Measurements from ENCODE around the gene SLC9C1. TPM values are rescaled to one million over a fixed set of nuclear protein-coding genes. Genes with fewer than 3 reads are reported as not detected.

The SLC9C1 gene
- total RNA-seq, 1 donor from 2014 or later = 1.3 TPM

DNA sequence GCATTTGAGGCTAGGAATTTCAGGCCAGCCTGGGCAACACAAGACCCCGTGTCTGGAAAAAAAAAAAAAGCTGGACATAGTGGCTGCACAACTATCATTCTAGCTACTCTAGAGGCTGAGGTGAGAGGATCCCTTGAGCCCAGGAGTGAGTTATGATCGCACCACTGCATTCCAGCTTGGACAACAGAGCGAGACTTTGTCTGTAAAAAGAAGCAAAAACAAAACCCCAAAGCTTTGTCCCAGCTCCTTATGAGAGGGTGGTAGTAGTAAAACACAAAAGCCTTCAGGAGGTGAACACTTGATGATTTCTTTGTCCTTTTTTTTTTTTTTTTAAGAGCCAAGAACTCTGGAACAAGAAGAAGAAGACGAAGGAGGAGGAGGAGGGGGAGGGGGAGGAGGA, 37.8 kb upstream of the SLC9C1 start:
- TF ChIP-seq, protein P1, sequence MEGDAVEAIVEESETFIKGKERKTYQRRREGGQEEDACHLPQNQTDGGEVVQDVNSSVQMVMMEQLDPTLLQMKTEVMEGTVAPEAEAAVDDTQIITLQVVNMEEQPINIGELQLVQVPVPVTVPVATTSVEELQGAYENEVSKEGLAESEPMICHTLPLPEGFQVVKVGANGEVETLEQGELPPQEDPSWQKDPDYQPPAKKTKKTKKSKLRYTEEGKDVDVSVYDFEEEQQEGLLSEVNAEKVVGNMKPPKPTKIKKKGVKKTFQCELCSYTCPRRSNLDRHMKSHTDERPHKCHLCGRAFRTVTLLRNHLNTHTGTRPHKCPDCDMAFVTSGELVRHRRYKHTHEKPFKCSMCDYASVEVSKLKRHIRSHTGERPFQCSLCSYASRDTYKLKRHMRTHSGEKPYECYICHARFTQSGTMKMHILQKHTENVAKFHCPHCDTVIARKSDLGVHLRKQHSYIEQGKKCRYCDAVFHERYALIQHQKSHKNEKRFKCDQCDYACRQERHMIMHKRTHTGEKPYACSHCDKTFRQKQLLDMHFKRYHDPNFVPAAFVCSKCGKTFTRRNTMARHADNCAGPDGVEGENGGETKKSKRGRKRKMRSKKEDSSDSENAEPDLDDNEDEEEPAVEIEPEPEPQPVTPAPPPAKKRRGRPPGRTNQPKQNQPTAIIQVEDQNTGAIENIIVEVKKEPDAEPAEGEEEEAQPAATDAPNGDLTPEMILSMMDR (IDR thresholded peaks at IDR 0.05; ENCODE audit: borderline replicate concordance) = no peak

DNA sequence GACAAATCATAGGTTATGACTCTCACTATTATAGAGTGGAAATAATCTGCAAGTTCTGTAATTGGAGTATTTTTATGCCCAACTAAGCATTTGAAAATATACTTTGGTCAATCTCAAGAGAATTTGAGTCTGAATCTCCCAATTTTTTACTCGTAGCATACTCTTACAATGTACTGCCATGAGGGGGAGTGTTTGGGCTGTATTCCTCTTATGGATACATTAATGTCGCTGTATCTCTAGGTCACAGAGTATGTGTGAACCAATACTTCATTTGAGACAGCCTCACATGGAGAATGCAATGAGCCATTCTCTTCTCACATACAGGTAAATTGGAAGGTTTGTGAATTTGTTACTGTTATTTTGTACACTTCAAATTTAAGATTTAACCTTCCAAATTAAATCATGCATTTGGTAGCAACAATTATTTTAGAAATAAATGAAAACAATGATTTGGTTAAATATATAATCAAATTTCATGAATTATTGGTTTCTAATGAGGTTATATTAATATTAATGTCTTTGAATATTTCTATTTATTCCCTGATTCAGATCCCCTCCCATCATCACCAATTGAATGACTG, 33.4 kb upstream of the SLC9C1 start:
- Histone ChIP-seq H3K36me3 (no peaks in the 10 kb centered on the region), H3K4me1 (no peaks in the 10 kb centered on the region), H3K27me3 (ENCODE audit: low read depth) (peaks cover 11% of the 10 kb centered on the region), H3K27ac (replicated peaks) (no peak overlapping the region), H3K4me3 (no peak overlapping the region), H3K9me3 (replicated peaks) (no peaks in the 10 kb centered on the region)
- intact Hi-C loops (cut with micrococcal nuclease) = loop anchor here (2.0 kb wide), 1 partner anchor 191 kb away; no protein-coding TSS in a partner anchor
- TF ChIP-seq, protein P1 (IDR thresholded peaks at IDR 0.05; ENCODE audit: borderline replicate concordance) = peak; percentile 66
- DNase-seq = no peak

More for the DNA sequence above, 37.8 kb upstream of the SLC9C1 start:
- Histone ChIP-seq H3K27ac (replicated peaks) (no peak overlapping the region), H3K4me3 (no peak overlapping the region), H3K27me3 (ENCODE audit: low read depth) (peaks cover 29% of the 10 kb centered on the region), H3K9me3 (replicated peaks) (no peaks in the 10 kb centered on the region), H3K36me3 (no peaks in the 10 kb centered on the region), H3K4me1 (peaks cover 13% of the 10 kb centered on the region)
- intact Hi-C loops (cut with micrococcal nuclease) = no loop called here
- no peak for DNase-seq

DNA sequence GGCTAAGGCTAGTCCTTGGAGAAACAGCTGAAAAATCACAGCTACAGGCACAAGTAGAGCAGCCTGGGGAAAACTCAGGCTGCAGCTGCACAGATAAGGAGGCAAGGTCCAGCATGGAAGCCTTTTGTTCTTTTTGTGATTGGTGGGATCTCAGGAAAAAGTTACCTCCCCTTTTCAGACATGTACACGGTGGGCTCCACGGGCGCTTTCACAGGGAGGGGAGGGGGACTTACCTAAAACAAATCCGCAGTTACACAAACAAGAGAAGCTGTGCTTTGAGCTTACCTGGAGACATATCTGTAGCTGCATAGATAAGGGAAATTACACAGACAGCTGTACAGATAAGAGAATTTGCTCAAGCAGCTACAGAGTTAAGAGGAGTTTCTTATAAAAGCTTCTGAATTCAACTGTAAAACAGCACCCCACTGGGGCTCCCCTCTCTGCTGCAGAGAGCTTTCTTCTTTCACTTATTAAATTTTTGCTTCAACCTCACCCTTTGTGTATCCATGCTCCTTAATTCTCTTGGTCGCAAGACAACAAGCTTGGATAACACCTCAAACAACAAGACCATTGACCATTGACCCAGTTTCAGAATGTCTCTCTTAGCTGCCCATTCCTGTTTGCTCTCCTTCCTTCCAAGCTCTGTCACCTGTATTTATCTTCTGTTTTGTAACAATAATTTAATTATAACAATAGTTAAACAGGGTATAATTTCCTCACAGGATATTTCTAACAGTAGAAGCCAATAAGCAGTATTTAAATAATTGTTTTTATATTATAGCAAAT, 28.0 kb upstream of the SLC9C1 start:
- Histone ChIP-seq H3K27me3 (ENCODE audit: low read depth) (no peaks in the 10 kb centered on the region), H3K36me3 (no peaks in the 10 kb centered on the region), H3K27ac (replicated peaks) (no peak overlapping the region), H3K9me3 (replicated peaks) (no peaks in the 10 kb centered on the region), H3K4me3 (no peak overlapping the region), H3K4me1 (no peaks in the 10 kb centered on the region)
- TF ChIP-seq, protein P1 (IDR thresholded peaks at IDR 0.05; ENCODE audit: borderline replicate concordance) = no peak
- intact Hi-C loops (cut with micrococcal nuclease) = no loop called here
- DNase-seq = no peak

DNA sequence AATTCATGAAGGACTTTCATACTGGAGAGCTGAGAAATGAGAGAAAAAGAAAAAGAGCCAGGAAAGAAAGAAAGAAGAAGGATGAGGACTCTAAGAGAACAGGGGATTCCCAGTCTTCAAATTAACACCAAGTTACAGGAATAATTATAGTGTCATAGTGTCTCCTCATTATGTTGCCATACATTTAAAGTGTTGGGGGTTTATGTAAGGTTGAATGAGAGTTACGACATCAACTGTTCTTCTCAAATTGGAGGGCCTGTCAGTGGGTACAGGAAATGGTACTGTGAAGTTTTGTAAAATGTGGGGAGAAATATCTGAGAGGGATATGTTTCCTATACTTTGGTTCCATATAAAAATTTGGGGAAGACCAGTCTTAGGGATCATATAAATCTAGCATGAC, 26.7 kb upstream of the SLC9C1 start:
- intact Hi-C loops (cut with micrococcal nuclease) = no loop called here
- H3K27me3 ChIP-seq (ENCODE audit: low read depth) = no peaks in the 10 kb centered on the region
- no peaks in the 10 kb centered on the region for H3K36me3 ChIP-seq
- H3K4me3 ChIP-seq = no peak overlapping the region
- no peaks in the 10 kb centered on the region for H3K4me1 ChIP-seq
- DNase-seq = no peak
- TF ChIP-seq, protein P1 (IDR thresholded peaks at IDR 0.05; ENCODE audit: borderline replicate concordance) = no peak
- H3K9me3 ChIP-seq (replicated peaks) = peaks cover 11% of the 10 kb centered on the region
- no peak overlapping the region for H3K27ac ChIP-seq (replicated peaks)

DNA sequence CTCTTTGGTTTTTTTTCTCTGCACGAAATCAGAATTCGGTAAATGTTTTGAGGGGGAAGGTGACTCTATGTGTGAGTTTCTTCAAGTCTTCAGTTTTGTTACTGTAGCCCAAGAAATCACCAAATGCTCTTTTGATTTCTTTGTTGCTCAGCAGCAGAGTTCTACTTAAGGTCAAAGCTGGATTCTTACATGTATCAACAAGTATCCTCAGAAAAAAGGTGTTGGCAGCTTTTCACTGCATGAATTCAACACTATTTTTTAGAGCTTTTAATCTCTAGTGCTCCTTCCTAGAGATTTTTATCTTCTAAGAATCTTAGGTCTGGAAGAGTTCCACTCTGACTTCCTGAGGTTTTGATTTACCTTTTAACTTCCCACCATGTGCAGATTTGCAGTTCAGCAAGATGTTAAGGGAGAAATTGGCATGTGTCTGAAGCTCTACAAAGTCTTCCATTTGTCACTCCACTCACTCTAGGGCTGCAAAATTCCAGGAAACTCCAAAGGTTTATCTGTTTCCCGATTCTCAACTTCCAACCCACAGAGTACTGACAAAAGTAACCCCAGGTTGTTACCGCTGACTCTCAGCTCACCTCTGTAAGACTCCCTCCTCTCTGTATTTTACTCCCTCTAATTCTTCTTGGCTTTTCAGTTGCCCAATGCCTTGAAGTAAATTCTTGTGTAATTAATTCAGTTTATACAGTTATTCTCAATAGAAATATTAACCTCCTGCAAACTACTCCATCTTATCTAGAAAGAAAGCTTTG, 25.7 kb upstream of the SLC9C1 start:
- no peak for DNase-seq
- H3K4me1 ChIP-seq = no peaks in the 10 kb centered on the region
- H3K27me3 ChIP-seq (ENCODE audit: low read depth) = no peaks in the 10 kb centered on the region
- peaks cover 11% of the 10 kb centered on the region for H3K9me3 ChIP-seq (replicated peaks)
- H3K36me3 ChIP-seq = no peaks in the 10 kb centered on the region
- TF ChIP-seq, protein P1 (IDR thresholded peaks at IDR 0.05; ENCODE audit: borderline replicate concordance) = no peak
- intact Hi-C loops (cut with micrococcal nuclease) = no loop called here
- peak overlapping the region; percentile 2 for H3K27ac ChIP-seq (replicated peaks)
- H3K4me3 ChIP-seq = no peak overlapping the region

Measured in left ventricle myocardium inferior (tissue), 1 donor.